Measurements from ENCODE around the gene BBC3. TPM values are rescaled to one million over a fixed set of nuclear protein-coding genes. Genes with fewer than 3 reads are reported as not detected.

Gene BBC3
- total RNA-seq, 2 experiments from 2014 or later: 23.2 to 26.2 TPM

- POLR2A ChIA-PET: interaction anchor here (0.6 to 4.4 kb wide), 16 partner anchors 10 to 79 kb away, joined by 3 to 35 read pairs (median 4); partner anchors contain the start of genes CCDC9 and ZC3H4
- CTCF ChIA-PET: interaction anchor here (0.7 to 4.8 kb wide), 16 partner anchors 9 to 174 kb away, joined by 3 to 69 read pairs (median 5); partner anchors contain the start of gene ZC3H4
- intact Hi-C loops (cut with micrococcal nuclease): loop anchor here (2.0 to 5.0 kb wide), 2 partner anchors 28 to 41 kb away; no protein-coding TSS in a partner anchor
- Mint-ChIP-seq H3K27ac (peak overlapping the region; percentile 98), H3K36me3 (ENCODE audit: low read depth) (peaks cover 62% of the 10 kb centered on the region), H3K4me3 (peak overlapping the region; percentile 50), H3K9me3 (no peaks in the 10 kb centered on the region), H3K4me1 (ENCODE audit: low read depth) (peaks cover 89% of the 10 kb centered on the region), H3K27me3 (no peaks in the 10 kb centered on the region)
- peak; percentile 96 for DNase-seq
- TF ChIP-seq CTCF (IDR thresholded peaks at IDR 0.05): no peak
- peak; percentile 75 for ATAC-seq
These were observed 44.3 kb downstream of the BBC3 start for GRCh38 chr19:47186446-47187334.

GRCh38 chr19:47183601-47184000 lies 47.4 kb downstream of the BBC3 start:
- intact Hi-C loops (cut with micrococcal nuclease): loop anchor here (5.0 kb wide), 1 partner anchor 36 kb away; no protein-coding TSS in a partner anchor
- Mint-ChIP-seq H3K9me3 (no peaks in the 10 kb centered on the region), H3K36me3 (ENCODE audit: low read depth) (peaks cover 53% of the 10 kb centered on the region), H3K4me3 (no peak overlapping the region), H3K27me3 (no peaks in the 10 kb centered on the region), H3K27ac (peak overlapping the region; percentile 93), H3K4me1 (ENCODE audit: low read depth) (peaks cover 77% of the 10 kb centered on the region)
- TF ChIP-seq CTCF (IDR thresholded peaks at IDR 0.05): no peak
- ChIA-PET POLR2A (interaction anchor here (0.5 to 2.2 kb wide), 4 partner anchors 11 to 561 kb away, joined by 3 to 9 read pairs (median 3); no protein-coding TSS in a partner anchor), CTCF (no interaction called here)
- DNase-seq: no peak
- ATAC-seq: no peak

- ATAC-seq (no peak), DNase-seq (no peak)
- H3K27me3 Mint-ChIP-seq: no peaks in the 10 kb centered on the region
- TF ChIP-seq CTCF (IDR thresholded peaks at IDR 0.05): no peak
- no peak overlapping the region for H3K4me3 Mint-ChIP-seq
- H3K4me1 Mint-ChIP-seq (ENCODE audit: low read depth): peaks cover 83% of the 10 kb centered on the region
- no peaks in the 10 kb centered on the region for H3K9me3 Mint-ChIP-seq
- peak overlapping the region; percentile 11 for H3K27ac Mint-ChIP-seq
- ChIA-PET POLR2A (interaction anchor here (0.6 to 1.7 kb wide), 2 partner anchors 10 to 33 kb away, joined by 3 to 7 read pairs; no protein-coding TSS in a partner anchor), CTCF (interaction anchor here (0.8 to 3.7 kb wide), 4 partner anchors 21 to 31 kb away, joined by 3 to 14 read pairs (median 5); no protein-coding TSS in a partner anchor)
- H3K36me3 Mint-ChIP-seq (ENCODE audit: low read depth): peaks cover 61% of the 10 kb centered on the region
- intact Hi-C loops (cut with micrococcal nuclease): loop anchor here (5.0 kb wide), 1 partner anchor 32 kb away; no protein-coding TSS in a partner anchor
These were observed 51.2 kb downstream of the BBC3 start for GRCh38 chr19:47179653-47180310.

GRCh38 chr19:47176627-47177090 lies 54.3 kb downstream of the BBC3 start:
- no peaks in the 10 kb centered on the region for H3K9me3 Mint-ChIP-seq
- ATAC-seq (peak; percentile 79), DNase-seq (peak; percentile 62)
- H3K4me1 Mint-ChIP-seq (ENCODE audit: low read depth): peaks cover 62% of the 10 kb centered on the region
- H3K4me3 Mint-ChIP-seq: peak overlapping the region; percentile 26
- intact Hi-C loops (cut with micrococcal nuclease): no loop called here
- ChIA-PET CTCF (interaction anchor here (0.6 to 3.7 kb wide), 8 partner anchors 10 to 68 kb away, joined by 3 to 25 read pairs (median 7); no protein-coding TSS in a partner anchor), POLR2A (interaction anchor here (0.8 to 2.6 kb wide), 5 partner anchors 10 to 33 kb away, joined by 3 to 15 read pairs (median 4); no protein-coding TSS in a partner anchor)
- TF ChIP-seq CTCF (IDR thresholded peaks at IDR 0.05): no peak
- no peaks in the 10 kb centered on the region for H3K27me3 Mint-ChIP-seq
- peak overlapping the region; percentile 89 for H3K27ac Mint-ChIP-seq
- H3K36me3 Mint-ChIP-seq (ENCODE audit: low read depth): peaks cover 52% of the 10 kb centered on the region

All from activated CD8-positive, alpha-beta T cell treated with anti-CD3 and anti-CD28 coated beads for 36 hours (primary cell).